Measurements from ENCODE around the gene MCC.

Gene MCC

DNA sequence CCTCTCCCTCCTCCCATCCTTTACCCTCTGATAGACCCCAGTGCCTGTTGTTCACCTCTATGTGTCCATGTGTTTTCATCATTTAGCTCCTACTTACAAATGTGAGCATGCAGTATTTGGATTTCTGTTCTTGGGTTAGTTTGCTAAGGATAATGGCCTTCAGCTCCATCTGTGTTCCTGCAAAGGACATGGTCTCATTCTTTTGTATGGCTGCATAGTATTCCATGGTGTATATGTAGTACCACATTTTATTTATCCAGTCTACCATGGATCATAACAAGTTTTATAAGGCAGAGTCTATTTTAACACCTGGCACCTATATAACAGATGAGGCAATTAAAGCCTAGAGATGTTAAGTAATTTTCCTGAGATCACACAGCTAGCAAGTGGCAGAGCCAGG lies 32.6 kb upstream of the MCC start:
- DNase-seq (ENCODE audit: low spot score): no peak
- CTCF ChIA-PET: interaction anchor here (0.6 to 0.9 kb wide), 3 partner anchors 16 to 54 kb away, joined by 3 to 4 read pairs (median 4); no protein-coding TSS in a partner anchor
- TF ChIP-seq, protein P1, sequence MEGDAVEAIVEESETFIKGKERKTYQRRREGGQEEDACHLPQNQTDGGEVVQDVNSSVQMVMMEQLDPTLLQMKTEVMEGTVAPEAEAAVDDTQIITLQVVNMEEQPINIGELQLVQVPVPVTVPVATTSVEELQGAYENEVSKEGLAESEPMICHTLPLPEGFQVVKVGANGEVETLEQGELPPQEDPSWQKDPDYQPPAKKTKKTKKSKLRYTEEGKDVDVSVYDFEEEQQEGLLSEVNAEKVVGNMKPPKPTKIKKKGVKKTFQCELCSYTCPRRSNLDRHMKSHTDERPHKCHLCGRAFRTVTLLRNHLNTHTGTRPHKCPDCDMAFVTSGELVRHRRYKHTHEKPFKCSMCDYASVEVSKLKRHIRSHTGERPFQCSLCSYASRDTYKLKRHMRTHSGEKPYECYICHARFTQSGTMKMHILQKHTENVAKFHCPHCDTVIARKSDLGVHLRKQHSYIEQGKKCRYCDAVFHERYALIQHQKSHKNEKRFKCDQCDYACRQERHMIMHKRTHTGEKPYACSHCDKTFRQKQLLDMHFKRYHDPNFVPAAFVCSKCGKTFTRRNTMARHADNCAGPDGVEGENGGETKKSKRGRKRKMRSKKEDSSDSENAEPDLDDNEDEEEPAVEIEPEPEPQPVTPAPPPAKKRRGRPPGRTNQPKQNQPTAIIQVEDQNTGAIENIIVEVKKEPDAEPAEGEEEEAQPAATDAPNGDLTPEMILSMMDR (conservative IDR thresholded peaks at IDR 0.05; ENCODE audit: low read depth): no peak
- no peak overlapping the region for H3K27ac ChIP-seq
- POLR2A ChIA-PET (ENCODE audit: low non-redundant PET): no interaction called here

DNA sequence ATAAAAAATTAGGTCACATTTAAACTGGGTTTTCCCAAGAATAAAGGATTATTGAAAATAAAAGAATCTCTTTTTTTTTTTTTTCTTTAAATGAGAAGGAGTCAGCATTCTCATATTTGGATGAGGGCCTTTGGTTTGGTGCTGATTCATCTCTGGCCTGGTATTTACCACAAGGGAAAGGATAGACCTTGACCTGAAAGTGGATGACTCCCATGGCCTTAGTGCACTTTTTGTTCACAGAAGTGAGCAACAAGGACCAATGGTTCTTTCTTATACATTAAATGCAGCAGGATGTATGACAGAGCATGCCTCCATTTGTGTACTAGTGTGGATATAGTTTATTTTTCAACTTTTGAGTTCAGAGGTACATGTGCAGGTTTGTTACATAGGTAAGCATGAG lies 32.2 kb upstream of the MCC start:
- POLR2A ChIA-PET (ENCODE audit: low non-redundant PET): no interaction called here
- DNase-seq (ENCODE audit: low spot score): no peak
- CTCF ChIA-PET: interaction anchor here (0.7 kb wide), 1 partner anchor 25 kb away, joined by 4 read pairs; no protein-coding TSS in a partner anchor

DNA sequence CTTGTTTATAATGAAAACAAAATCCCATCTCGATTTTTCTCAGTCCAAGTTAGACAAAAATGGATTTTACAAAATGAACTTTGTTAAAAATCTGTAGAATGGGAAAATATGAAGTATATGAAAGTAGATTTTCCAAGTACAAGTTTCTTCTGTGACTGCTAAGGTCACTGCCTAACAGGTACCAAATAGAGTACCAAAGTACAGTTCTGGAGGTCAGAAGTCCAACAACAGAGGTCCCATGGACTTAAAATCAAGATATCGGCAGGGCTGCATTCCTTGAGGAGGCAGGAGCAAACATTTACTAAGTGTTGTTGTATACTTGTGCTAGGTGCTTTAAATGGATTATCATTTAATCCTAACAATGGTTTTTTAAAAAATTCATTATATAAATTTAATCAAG lies 31.2 kb upstream of the MCC start:
- DNase-seq (ENCODE audit: low spot score): no peak
- ChIA-PET CTCF (no interaction called here), POLR2A (ENCODE audit: low non-redundant PET) (no interaction called here)
- TF ChIP-seq, protein P1 (conservative IDR thresholded peaks at IDR 0.05; ENCODE audit: low read depth): no peak
- H3K27ac ChIP-seq: no peak overlapping the region

More for the DNA sequence above, 32.2 kb upstream of the MCC start:
- H3K27ac ChIP-seq: no peak overlapping the region
- TF ChIP-seq, protein P1 (conservative IDR thresholded peaks at IDR 0.05; ENCODE audit: low read depth): no peak

DNA sequence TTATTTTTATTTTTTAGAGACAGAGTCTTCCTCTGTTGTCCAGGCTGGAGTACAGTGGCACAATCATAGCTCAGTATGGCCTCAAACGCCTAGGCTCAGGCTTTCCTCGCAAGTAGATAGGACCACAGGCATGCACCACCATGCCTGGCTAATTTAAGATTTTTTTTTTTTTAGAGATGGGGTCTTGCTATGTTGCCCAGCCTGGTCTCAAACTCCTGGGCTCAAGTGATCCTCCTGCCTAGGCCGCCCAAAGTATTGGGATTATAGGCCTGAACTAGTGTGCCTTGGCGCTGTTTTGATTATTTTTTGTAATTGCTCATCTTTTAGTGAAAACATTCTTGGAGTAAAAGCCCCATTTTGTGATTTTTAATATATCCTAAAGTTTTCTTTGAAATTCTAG lies 30.6 kb upstream of the MCC start:
- TF ChIP-seq, protein P1 (conservative IDR thresholded peaks at IDR 0.05; ENCODE audit: low read depth): no peak
- ChIA-PET CTCF (no interaction called here), POLR2A (ENCODE audit: low non-redundant PET) (no interaction called here)
- DNase-seq (ENCODE audit: low spot score): no peak
- no peak overlapping the region for H3K27ac ChIP-seq

DNA sequence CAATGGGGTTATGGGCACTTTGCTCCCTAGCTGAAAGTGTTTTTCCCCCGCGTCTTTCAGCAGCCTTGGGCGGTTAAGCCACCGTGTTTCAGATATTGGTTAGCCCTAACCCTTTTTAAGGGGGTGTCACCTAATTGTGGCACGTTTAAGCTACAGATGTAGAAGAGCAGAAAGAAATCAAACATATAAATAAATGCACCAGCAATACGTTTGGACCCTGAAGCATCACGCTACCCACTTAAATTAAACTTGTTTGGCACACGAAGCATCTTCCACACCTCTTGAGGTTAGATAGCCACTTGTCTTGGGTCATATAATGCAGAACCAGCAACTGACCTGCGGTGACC lies 26.0 kb upstream of the MCC start:
- DNase-seq (ENCODE audit: low spot score): no peak
- TF ChIP-seq, protein P1 (conservative IDR thresholded peaks at IDR 0.05; ENCODE audit: low read depth): no peak
- POLR2A ChIA-PET (ENCODE audit: low non-redundant PET): interaction anchor here (0.6 kb wide), 1 partner anchor 312 kb away, joined by 7 read pairs; no protein-coding TSS in a partner anchor
- peak overlapping the region; percentile 78 for H3K27ac ChIP-seq
- CTCF ChIA-PET: interaction anchor here (0.7 to 1.8 kb wide), 6 partner anchors 9 to 518 kb away, joined by 3 to 5 read pairs (median 3); no protein-coding TSS in a partner anchor

DNA sequence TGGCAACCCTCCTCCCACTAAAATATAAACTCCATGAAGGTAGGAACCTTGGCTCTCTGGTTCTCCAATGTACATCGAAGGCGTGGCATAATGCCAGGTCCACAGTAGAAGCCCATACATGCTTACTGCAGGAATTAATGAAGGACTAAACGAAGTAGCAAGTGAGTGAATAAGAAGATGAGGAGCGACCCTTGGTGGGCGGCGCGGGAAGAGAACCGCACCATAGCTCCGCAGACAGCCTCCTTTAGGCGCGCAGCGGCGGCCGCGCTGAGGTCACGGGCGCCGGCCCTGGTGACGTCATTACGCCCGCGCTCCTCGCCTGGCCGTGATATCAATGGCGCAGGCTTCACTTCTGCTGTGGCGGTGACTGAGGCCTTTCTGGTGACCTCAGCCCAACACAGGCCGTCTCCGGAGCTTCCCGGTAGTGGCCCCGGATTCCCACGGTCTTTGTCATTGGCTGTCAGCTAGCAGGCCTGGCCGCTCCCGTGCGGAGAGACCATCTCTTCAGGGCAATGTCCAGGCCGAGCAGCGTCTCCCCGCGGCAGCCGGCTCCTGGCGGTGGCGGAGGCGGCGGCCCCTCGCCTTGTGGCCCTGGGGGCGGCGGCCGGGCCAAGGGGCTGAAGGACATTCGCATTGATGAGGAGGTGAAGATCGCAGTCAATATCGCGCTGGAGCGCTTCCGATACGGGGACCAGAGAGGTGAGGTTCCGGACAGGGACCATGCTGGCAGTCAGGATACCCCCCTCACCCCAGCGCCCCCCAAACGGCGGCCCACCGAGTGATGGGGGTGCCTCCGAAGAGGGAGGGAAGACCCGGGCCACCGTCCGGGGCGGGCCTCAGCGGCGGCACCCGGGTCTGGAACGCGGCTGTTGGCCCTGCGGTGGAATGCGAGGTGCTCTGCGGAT lies 25.4 kb upstream of the MCC start, which contains the start of gene YTHDC2:
YTHDC2 (plus strand) TSS at position 311 of the 905 bp plus-strand sequence; CDS start at position 513, 202 bp downstream.
- CTCF ChIA-PET: interaction anchor here (0.8 to 2.0 kb wide), 6 partner anchors 10 to 518 kb away, joined by 3 to 6 read pairs (median 4); no protein-coding TSS in a partner anchor
- DNase-seq (ENCODE audit: low spot score): peak; percentile 79
- POLR2A ChIA-PET (ENCODE audit: low non-redundant PET): interaction anchor here (0.6 to 0.7 kb wide), 3 partner anchors 311 to 520 kb away, joined by 3 to 7 read pairs (median 3); no protein-coding TSS in a partner anchor
- peak within 1 kb of the TSS; percentile 78 for H3K27ac ChIP-seq
- TF ChIP-seq, protein P1 (conservative IDR thresholded peaks at IDR 0.05; ENCODE audit: low read depth): peak; percentile 49
